ENCODE measurements around the gene SUSD4. TPM values are rescaled to one million over a fixed set of nuclear protein-coding genes. Genes with fewer than 3 reads are reported as not detected.

Gene SUSD4
- total and polyA plus RNA-seq, 9 of the 15 experiments (the other 6 are each of a cell fraction or from before 2014, with no cell fraction given), result 0.06 to 1.7 (median 0.09) TPM; not detected in 4

GRCh38 chr1:223276029-223276428 is 87.9 kb downstream of the SUSD4 start:
- no peaks in the 10 kb centered on the region; a peak in 1 of 5 replicates for H3K4me1 ChIP-seq (replicated peaks in 1 of 2; ENCODE audit: control insufficient read depth in 2 of 2, insufficient read depth in 2 of 2, low read length in 2 of 2)
- TF ChIP-seq ZNF239 (CRISPR knock-in tag; IDR thresholded peaks at IDR 0.05) (no peak), ZFP30 (CRISPR knock-in tag; IDR thresholded peaks at IDR 0.05; ENCODE audit: borderline replicate concordance) (no peak), MECOM (CRISPR knock-in tag; IDR thresholded peaks at IDR 0.05) (no peak), U2AF1 (optimal IDR thresholded peaks at IDR 0.05; ENCODE audit: low read depth, low read length) (no peak)
- CTCF ChIA-PET (ENCODE audit: low intra/inter-chr PET ratio), result no interaction called here

GRCh38 chr1:223273511-223273910 is 90.5 kb downstream of the SUSD4 start:
- no peak overlapping the region for H3K9ac ChIP-seq (ENCODE audit: insufficient read depth in 1 of 2, low read depth in 2 of 2, low read length in 2 of 2)
- H3K4me1 ChIP-seq (replicated peaks in 1 of 2; ENCODE audit: control insufficient read depth in 2 of 2, insufficient read depth in 2 of 2, low read length in 2 of 2), result peaks cover 0 to 12% of the 10 kb centered on the region in 2 experiments; a peak in 3 of 5 replicates
- no TSS peak for BruUV-seq (replicated peaks)
- intact Hi-C loops (cut with micrococcal nuclease), result no loop called here
- H3K4me2 ChIP-seq (ENCODE audit: insufficient read depth, low read length), result no peak overlapping the region
- H3K4me3 ChIP-seq, result no peak overlapping the region
- H3K9me1 ChIP-seq (ENCODE audit: control insufficient read depth, insufficient read depth, low read length), result no peaks in the 10 kb centered on the region
- H3K79me2 ChIP-seq (ENCODE audit: control insufficient read depth, insufficient read depth, low read length), result no peaks in the 10 kb centered on the region
- FAIRE-seq (no peak), DNase-seq (ENCODE audit: extremely low read depth in 1 of 4, low spot score in 3 of 4) (no peak), ATAC-seq (0 out of 3 replicates have a peak, but pooled peaks have one; percentile 29)
- ChIA-PET CTCF (ENCODE audit: low intra/inter-chr PET ratio) (no interaction called here), POLR2A (interaction anchor here (0.8 to 1.4 kb wide), 2 partner anchors 9 to 14 kb away, joined by 3 read pairs; no protein-coding TSS in a partner anchor)
- H3K27me3 ChIP-seq (ENCODE audit: control insufficient read depth in 2 of 2, insufficient read depth in 2 of 2, low read length in 2 of 2), result peaks cover 0 to 14% of the 10 kb centered on the region in 2 experiments; a peak in 1 of 5 replicates
- no peak overlapping the region for H3K27ac ChIP-seq (ENCODE audit: extremely low read depth, low read depth, low read length)
- no peaks in the 10 kb centered on the region for H4K20me1 ChIP-seq (replicated peaks; ENCODE audit: control insufficient read depth, insufficient read depth, low read length)
- WGBS (ENCODE audit: insufficient coverage, low coverage, missing lambda C conversion rate), result 25% methylated on average over 5 of the region's 5 CpGs
- in situ Hi-C loops (cut with MboI), result no loop called here
- H2AFZ ChIP-seq (ENCODE audit: low read depth, low read length), result no peak overlapping the region
- no peaks in the 10 kb centered on the region for H3K36me3 ChIP-seq (ENCODE audit: control insufficient read depth, insufficient read depth, low read length)
- H3K9me3 ChIP-seq (replicated peaks; ENCODE audit: control insufficient read depth, insufficient read depth, low read depth, low read length), result no peaks in the 10 kb centered on the region
- TF ChIP-seq USF1 (CRISPR knock-in tag; IDR thresholded peaks at IDR 0.05) (peak; percentile 87), LCOR (CRISPR knock-in tag; IDR thresholded peaks at IDR 0.05) (no peak), NR2C2 (CRISPR knock-in tag; IDR thresholded peaks at IDR 0.05) (no peak), NR2C2 (tag; IDR thresholded peaks at IDR 0.05) (peak; percentile 54; the same call in 1 of the 2 replicates), CHD1 (IDR thresholded peaks at IDR 0.05; ENCODE audit: low read length) (no peak), ATF1 (CRISPR knock-in tag; IDR thresholded peaks at IDR 0.05) (no peak), ATF1 (tag; IDR thresholded peaks at IDR 0.05) (no peak), CC2D1A (IDR thresholded peaks at IDR 0.05) (no peak), CTCFL (IDR thresholded peaks at IDR 0.05; ENCODE audit: borderline replicate concordance, insufficient read depth, low read depth, low read length, poor library complexity, severe bottlenecking) (no peak), HMG20B (CRISPR knock-in tag; IDR thresholded peaks at IDR 0.05) (no peak), POLR2G (IDR thresholded peaks at IDR 0.05; ENCODE audit: low read depth, low read length) (no peak)

More at GRCh38 chr1:223276029-223276428, 87.9 kb downstream of the SUSD4 start:
- Histone ChIP-seq H4K20me1 (replicated peaks; ENCODE audit: control insufficient read depth, insufficient read depth, low read length) (no peaks in the 10 kb centered on the region), H3K4me3 (no peak overlapping the region), H3K9me1 (ENCODE audit: control insufficient read depth, insufficient read depth, low read length) (no peaks in the 10 kb centered on the region), H3K9me3 (replicated peaks; ENCODE audit: control insufficient read depth, insufficient read depth, low read depth, low read length) (no peaks in the 10 kb centered on the region), H2AFZ (ENCODE audit: low read depth, low read length) (no peak overlapping the region), H3K79me2 (ENCODE audit: control insufficient read depth, insufficient read depth, low read length) (no peaks in the 10 kb centered on the region), H3K4me2 (ENCODE audit: insufficient read depth, low read length) (no peak overlapping the region), H3K9ac (ENCODE audit: insufficient read depth in 1 of 2, low read depth in 2 of 2, low read length in 2 of 2) (no peak overlapping the region), H3K36me3 (ENCODE audit: control insufficient read depth, insufficient read depth, low read length) (no peaks in the 10 kb centered on the region), H3K27ac (ENCODE audit: extremely low read depth, low read depth, low read length) (no peak overlapping the region), H3K27me3 (ENCODE audit: control insufficient read depth in 2 of 2, insufficient read depth in 2 of 2, low read length in 2 of 2) (peaks cover 0 to 8% of the 10 kb centered on the region in 2 experiments; a peak in 1 of 5 replicates)
- FAIRE-seq, result no peak
- intact Hi-C loops (cut with micrococcal nuclease), result no loop called here
- ATAC-seq, result no peak
- in situ Hi-C loops (cut with MboI), result no loop called here
- BruUV-seq (replicated peaks), result no TSS peak
- 18% methylated on average over 4 of the region's 4 CpGs for WGBS (ENCODE audit: insufficient coverage, low coverage, missing lambda C conversion rate)
- no peak for DNase-seq (ENCODE audit: extremely low read depth in 1 of 4, low spot score in 3 of 4)
- POLR2A ChIA-PET, result interaction anchor here (1.7 kb wide), 1 partner anchor 11 kb away, joined by 5 read pairs; no protein-coding TSS in a partner anchor

All from K562 (cell line).